GM03348 (cell line): ENCODE data around the gene KRTAP10-9.

Experiments used
- DNase-seq: peaks from one replicate; pipeline ENCODE4 v3.0.0; 2012; ENCODE audit warnings: low spot score

Gene KRTAP10-9

DNA sequence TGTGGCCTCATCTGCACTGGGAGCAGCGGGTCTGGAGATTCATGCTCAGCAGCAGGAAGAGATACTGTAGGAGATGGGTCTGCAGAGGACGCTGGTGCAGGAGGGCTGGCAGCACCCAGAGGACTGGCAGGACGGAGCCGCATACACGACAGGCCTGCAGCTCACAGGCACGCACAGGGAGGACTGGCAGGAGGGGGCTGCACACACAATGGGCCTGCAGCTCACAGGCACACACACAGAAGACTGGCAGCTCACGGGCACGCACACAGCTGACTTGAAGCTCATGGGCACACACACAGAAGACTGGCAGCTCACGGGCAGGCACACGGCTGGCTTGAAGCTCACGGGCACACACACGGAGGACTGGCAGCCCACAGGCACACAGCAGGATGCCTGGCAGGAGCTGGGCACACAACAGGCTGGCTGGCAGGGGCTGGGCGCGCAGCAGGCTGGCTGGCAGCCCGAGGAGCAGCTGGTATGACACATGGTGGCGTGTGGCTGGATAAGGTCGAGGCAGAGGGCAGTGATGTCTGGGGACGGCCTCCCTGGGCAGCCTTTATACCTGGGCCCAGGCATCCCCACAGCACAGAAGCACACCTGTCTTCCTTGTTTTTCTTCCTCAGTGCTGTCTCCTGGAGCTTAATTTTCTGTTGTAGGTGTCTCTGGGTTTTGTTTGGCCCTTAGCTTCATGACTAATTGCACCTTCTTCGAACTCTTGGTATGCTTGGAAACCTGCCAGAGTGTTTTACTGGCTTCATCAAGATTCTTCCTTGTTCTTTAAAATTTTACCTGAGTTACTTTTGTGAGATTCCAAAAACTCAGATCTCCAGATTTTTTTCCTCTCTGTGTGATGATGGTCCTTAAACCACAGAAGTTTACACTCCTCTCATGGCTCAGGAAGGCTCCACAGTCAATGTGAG is 39.8 kb downstream of the KRTAP10-9 start, which contains the start of gene KRTAP12-2:
Gene KRTAP12-2, minus strand, starts transcription at position 527 of the 920 bp plus-strand sequence. Its CDS starts 41 bp downstream, at position 486.
- DNase-seq, result no peak

DNA sequence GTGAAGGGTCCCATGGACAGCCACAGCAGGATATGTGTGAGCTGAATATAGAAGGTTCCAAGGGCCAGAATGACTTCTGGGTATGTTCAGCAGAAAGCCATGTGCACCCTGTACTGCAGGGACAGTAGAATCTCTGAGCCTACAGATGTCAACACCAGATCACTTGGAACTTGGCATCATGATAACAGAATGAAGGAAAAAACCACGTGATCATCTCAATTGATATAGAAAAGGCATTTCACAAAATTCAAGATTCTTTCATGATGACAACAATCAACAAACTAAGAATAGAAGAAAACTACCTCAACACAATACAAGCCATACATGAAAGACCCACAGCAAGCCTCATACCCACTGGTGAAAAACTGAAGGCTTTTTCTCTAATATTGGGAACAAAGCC is 40.7 kb downstream of the KRTAP10-9 start:
- no peak for DNase-seq

DNA sequence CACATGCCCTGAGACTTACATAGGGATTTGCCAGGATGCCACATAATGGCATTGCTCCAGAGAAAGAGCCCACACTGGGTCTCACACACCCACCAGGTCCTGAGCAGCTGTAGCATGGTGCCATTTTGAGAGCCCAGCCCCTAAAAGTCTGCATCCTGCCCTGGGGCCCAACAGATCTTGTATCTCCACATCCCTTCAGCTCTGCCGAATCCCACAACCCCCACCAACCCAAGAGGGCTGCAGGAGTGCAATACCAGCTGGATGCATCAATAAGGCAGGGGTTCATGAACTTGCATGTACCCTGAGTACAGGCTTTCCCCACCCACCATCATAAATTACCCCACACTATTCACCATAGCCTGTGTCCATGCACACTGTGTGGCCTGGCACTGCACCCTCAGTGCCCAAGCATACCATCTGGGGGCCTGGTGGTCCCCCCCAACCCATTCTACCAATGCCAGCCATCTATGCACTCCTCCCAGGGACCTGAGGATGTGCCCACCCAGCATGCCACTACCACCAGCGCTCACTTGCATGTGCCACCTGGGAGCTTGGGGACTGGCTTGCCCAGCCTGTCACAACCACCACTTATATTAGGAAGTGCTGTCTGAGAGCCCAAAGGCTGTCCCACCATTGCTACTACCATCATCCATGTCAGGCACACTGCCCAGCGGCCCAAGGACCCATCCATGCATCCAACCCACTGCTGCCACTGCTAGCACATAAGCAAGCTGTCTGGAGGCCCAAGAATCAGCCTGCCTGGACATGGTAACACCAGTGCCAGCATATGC is 43.9 kb downstream of the KRTAP10-9 start:
- DNase-seq, result no peak

DNA sequence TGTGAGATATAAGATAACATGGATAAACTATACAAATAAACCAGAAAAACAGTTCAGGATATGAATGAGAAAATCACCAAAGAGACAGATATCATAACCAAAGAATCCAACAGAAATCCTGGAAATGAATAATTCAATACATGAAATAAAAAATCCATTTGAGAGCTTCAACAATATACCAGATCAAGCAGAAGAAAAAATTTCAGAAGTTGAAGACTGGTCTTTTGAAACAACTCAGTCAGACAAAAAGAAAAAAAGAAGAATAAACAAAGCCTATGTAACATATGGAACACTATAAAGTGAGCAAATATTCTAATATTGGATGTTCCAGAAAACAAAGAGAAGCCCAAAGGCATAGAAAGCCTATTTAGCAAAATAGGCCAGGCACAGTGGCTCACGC is 45.0 kb downstream of the KRTAP10-9 start:
- no peak for DNase-seq

DNA sequence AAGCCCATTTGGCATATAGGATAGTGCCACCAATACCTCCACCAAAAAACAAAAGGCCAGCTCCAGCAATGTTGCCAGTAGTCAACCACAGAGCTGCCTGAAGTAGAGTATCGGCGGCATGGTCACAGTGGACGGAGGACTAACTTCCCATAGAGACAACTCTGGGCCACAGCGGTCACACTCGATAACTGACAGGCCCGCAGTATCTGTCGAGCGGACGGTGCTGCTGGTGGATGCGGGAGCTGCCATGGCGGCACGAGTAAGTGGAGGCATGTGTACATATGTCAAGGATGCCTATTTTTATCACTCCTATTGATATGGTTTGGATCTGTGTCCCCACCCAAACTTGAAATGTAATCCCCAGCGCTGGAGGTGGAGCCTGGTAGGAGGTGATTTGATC is 51.0 kb downstream of the KRTAP10-9 start:
- no peak for DNase-seq
